Measurements from ENCODE around the gene TNNI3K. TPM values are rescaled to one million over a fixed set of nuclear protein-coding genes. Genes with fewer than 3 reads are reported as not detected.

Gene TNNI3K
- polyA plus RNA-seq, 1 of the 3 experiments (the other 2 are of a cell fraction), result 0.31 TPM

- TF ChIP-seq PBX3 (IDR thresholded peaks at IDR 0.05), result no peak
- TF ChIP-seq RCOR1 (IDR thresholded peaks at IDR 0.05; ENCODE audit: low read length), result no peak
These were observed 222.1 kb downstream of the TNNI3K start (continued) for GRCh38 chr1:74457253-74457652.

DNA sequence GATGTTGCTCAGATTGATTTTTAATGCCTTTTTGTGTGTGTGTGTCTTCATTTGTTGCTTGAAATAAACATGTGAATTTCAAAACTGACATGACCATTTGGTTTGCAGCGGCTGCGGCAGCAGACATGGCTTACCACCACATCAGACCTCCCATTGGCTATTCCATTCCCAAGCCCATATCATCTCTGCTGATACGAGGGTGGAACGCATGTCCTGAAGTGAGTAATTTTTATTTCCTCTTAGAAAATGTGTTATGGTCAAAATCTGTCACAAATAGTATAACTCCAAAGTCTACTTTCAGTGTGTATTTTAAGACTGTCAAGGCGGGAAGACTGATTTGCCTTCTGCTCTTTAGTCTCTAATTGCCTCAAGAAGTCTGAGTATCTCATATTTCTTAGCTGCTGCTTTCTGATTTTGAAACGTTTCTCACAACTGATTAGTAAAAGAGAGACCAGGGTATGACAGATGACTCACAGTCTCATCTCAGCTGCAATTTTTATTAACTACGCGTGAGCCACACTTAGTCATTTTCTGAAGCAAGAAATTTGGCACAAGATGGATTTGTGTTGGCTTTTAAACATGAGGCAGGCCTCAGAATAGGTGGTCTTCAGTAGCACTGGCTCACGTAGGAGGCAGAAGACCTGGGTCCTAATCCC, 228.3 kb downstream of the TNNI3K start:
- CTCF ChIA-PET, result interaction anchor here (2.2 kb wide), 1 partner anchor 41 kb away, joined by 6 read pairs; no protein-coding TSS in a partner anchor
- Histone ChIP-seq H3K79me2 (ENCODE audit: insufficient read depth) (no peaks in the 10 kb centered on the region), H4K20me1 (ENCODE audit: insufficient read depth) (no peaks in the 10 kb centered on the region), H3K27ac (ENCODE audit: low read depth in 2 of 2, low read length in 1 of 2) (no peak overlapping the region), H3K4me2 (no peak overlapping the region), H3F3A (replicated peaks; ENCODE audit: insufficient read depth) (no peaks in the 10 kb centered on the region), H3K9me2 (no peaks in the 10 kb centered on the region), H3K9me3 (no peaks in the 10 kb centered on the region), H2AFZ (ENCODE audit: low read depth) (no peak overlapping the region), H3K4me3 (ENCODE audit: low read depth in 2 of 2, low read length in 1 of 2) (no peak overlapping the region), H3K27me3 (ENCODE audit: insufficient read depth) (no peaks in the 10 kb centered on the region), H3K9ac (no peak overlapping the region), H3K36me3 (replicated peaks in 1 of 2; ENCODE audit: control insufficient read depth in 1 of 2, insufficient read depth in 2 of 2, low read length in 1 of 2) (no peaks in the 10 kb centered on the region), H3K4me1 (ENCODE audit: control insufficient read depth in 1 of 2, insufficient read depth in 2 of 2, low read depth in 1 of 2, low read length in 1 of 2) (no peaks in the 10 kb centered on the region)
- TF ChIP-seq USF1 (IDR thresholded peaks at IDR 0.05; ENCODE audit: borderline replicate concordance, low read depth) (no peak), GATA2 (CRISPR knock-in tag; IDR thresholded peaks at IDR 0.05) (no peak), GABPA (IDR thresholded peaks at IDR 0.05; ENCODE audit: low read depth) (no peak), RXRA (IDR thresholded peaks at IDR 0.05; ENCODE audit: borderline replicate concordance, low read depth) (no peak), CHD2 (IDR thresholded peaks at IDR 0.05; ENCODE audit: low read length, partially characterized antibody) (no peak), EZH2phosphoT487 (IDR thresholded peaks at IDR 0.05; ENCODE audit: borderline replicate concordance, low read depth) (no peak), TAF1 (IDR thresholded peaks at IDR 0.05; ENCODE audit: borderline replicate concordance, low read depth, low read length) (no peak), ELF1 (IDR thresholded peaks at IDR 0.05) (no peak), YY1 (IDR thresholded peaks at IDR 0.05; ENCODE audit: low read depth) (no peak), TEAD4 (IDR thresholded peaks at IDR 0.05; ENCODE audit: borderline replicate concordance, insufficient read depth) (no peak), MXI1 (IDR thresholded peaks at IDR 0.05; ENCODE audit: low read depth, low read length) (no peak)
- TF ChIP-seq, protein P1, sequence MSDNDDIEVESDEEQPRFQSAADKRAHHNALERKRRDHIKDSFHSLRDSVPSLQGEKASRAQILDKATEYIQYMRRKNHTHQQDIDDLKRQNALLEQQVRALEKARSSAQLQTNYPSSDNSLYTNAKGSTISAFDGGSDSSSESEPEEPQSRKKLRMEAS (IDR thresholded peaks at IDR 0.05; ENCODE audit: low read depth), result no peak
- no peak for DNase-seq
- POLR2A ChIA-PET, result no interaction called here
- 58% methylated on average over 9 of the region's 9 CpGs for WGBS (ENCODE audit: low lambda C conversion rate)

GRCh38 chr1:74464037-74464436, 228.8 kb downstream of the TNNI3K start:
- H3K9me2 ChIP-seq, result no peaks in the 10 kb centered on the region
- H2AFZ ChIP-seq (ENCODE audit: low read depth), result no peak overlapping the region
- no peaks in the 10 kb centered on the region for H4K20me1 ChIP-seq (ENCODE audit: insufficient read depth)
- POLR2A ChIA-PET, result no interaction called here
- no peak overlapping the region for H3K27ac ChIP-seq (ENCODE audit: low read depth in 2 of 2, low read length in 1 of 2)
- no peaks in the 10 kb centered on the region for H3K36me3 ChIP-seq (replicated peaks in 1 of 2; ENCODE audit: control insufficient read depth in 1 of 2, insufficient read depth in 2 of 2, low read length in 1 of 2)
- no peaks in the 10 kb centered on the region for H3F3A ChIP-seq (replicated peaks; ENCODE audit: insufficient read depth)
- 74% methylated on average over 6 of the region's 6 CpGs for WGBS (ENCODE audit: low lambda C conversion rate)
- no peak for DNase-seq
- no peak overlapping the region for H3K4me2 ChIP-seq
- no peak overlapping the region for H3K4me3 ChIP-seq (ENCODE audit: low read depth in 2 of 2, low read length in 1 of 2)
- H3K9me3 ChIP-seq, result no peaks in the 10 kb centered on the region
- H3K9ac ChIP-seq, result no peak overlapping the region
- no peaks in the 10 kb centered on the region for H3K79me2 ChIP-seq (ENCODE audit: insufficient read depth)
- H3K4me1 ChIP-seq (ENCODE audit: control insufficient read depth in 1 of 2, insufficient read depth in 2 of 2, low read depth in 1 of 2, low read length in 1 of 2), result no peaks in the 10 kb centered on the region
- CTCF ChIA-PET, result interaction anchor here (2.2 kb wide), 1 partner anchor 40 kb away, joined by 6 read pairs; no protein-coding TSS in a partner anchor
- H3K27me3 ChIP-seq (ENCODE audit: insufficient read depth), result no peaks in the 10 kb centered on the region
- TF ChIP-seq MXI1 (IDR thresholded peaks at IDR 0.05; ENCODE audit: low read depth, low read length) (no peak), TEAD4 (IDR thresholded peaks at IDR 0.05; ENCODE audit: borderline replicate concordance, insufficient read depth) (no peak), CHD2 (IDR thresholded peaks at IDR 0.05; ENCODE audit: low read length, partially characterized antibody) (no peak), YY1 (IDR thresholded peaks at IDR 0.05; ENCODE audit: low read depth) (no peak), TCF12 (IDR thresholded peaks at IDR 0.05) (no peak), POLR2AphosphoS5 (IDR thresholded peaks at IDR 0.05; ENCODE audit: low read depth, low read length) (no peak), RAD21 (IDR thresholded peaks at IDR 0.05; ENCODE audit: low read length) (no peak), IRF3 (IDR thresholded peaks at IDR 0.05; ENCODE audit: low read depth, low read length) (no peak), FOSL2 (IDR thresholded peaks at IDR 0.05; ENCODE audit: borderline replicate concordance, low read depth) (no peak)
- TF ChIP-seq, protein P2, sequence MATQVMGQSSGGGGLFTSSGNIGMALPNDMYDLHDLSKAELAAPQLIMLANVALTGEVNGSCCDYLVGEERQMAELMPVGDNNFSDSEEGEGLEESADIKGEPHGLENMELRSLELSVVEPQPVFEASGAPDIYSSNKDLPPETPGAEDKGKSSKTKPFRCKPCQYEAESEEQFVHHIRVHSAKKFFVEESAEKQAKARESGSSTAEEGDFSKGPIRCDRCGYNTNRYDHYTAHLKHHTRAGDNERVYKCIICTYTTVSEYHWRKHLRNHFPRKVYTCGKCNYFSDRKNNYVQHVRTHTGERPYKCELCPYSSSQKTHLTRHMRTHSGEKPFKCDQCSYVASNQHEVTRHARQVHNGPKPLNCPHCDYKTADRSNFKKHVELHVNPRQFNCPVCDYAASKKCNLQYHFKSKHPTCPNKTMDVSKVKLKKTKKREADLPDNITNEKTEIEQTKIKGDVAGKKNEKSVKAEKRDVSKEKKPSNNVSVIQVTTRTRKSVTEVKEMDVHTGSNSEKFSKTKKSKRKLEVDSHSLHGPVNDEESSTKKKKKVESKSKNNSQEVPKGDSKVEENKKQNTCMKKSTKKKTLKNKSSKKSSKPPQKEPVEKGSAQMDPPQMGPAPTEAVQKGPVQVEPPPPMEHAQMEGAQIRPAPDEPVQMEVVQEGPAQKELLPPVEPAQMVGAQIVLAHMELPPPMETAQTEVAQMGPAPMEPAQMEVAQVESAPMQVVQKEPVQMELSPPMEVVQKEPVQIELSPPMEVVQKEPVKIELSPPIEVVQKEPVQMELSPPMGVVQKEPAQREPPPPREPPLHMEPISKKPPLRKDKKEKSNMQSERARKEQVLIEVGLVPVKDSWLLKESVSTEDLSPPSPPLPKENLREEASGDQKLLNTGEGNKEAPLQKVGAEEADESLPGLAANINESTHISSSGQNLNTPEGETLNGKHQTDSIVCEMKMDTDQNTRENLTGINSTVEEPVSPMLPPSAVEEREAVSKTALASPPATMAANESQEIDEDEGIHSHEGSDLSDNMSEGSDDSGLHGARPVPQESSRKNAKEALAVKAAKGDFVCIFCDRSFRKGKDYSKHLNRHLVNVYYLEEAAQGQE (IDR thresholded peaks at IDR 0.05; ENCODE audit: low read depth, low read length), result no peak

All from SK-N-SH (cell line).